Heart left ventricle (tissue), 16 donors: ENCODE data around the gene STK24. TPM values are rescaled to one million over a fixed set of nuclear protein-coding genes. Genes with fewer than 3 reads are reported as not detected.
A peak's percentile ranks its signal among the peaks of the same experiment; 100 is the strongest.

Source experiments
- ATAC-seq, 4 donors: fragments of 200-7000 bp; cut with Tn5 transposase; one replicate each; pipeline ENCODE4 v1.9.1; 2020 to 2022; ENCODE audit warnings: moderate library complexity in 4 of 4, mild to moderate bottlenecking in 3 of 4, moderate number of reproducible peaks in 1 of 4
- DNase-seq, 5 donors: peaks; one replicate each; pipeline ENCODE4 v3.0.0-alpha.2; 2020
- H3K27ac ChIP-seq, 12 donors: fragments of 200-600 bp; sonication (generic) in 4 of 12; one replicate each; pipeline versions ENCODE4 v1.5.0 to v1.8.0; 2016 to 2022; ENCODE audit warnings: mild to moderate bottlenecking in 2 of 12
- H3K27me3 ChIP-seq, 9 donors: fragments of 200-600 bp; sonication (generic) in 2 of 9; one replicate each; pipeline versions ENCODE4 v1.5.1 to v1.8.0; 2016 to 2022; ENCODE audit warnings: mild to moderate bottlenecking in 3 of 9
- H3K36me3 ChIP-seq, 9 donors: fragments of 200-600 bp; sonication (generic) in 2 of 9; one replicate each; pipeline versions ENCODE4 v1.5.0 to v1.8.0; 2018 to 2022; ENCODE audit warnings: mild to moderate bottlenecking in 2 of 9
- H3K4me1 ChIP-seq, 12 donors: fragments of 200-600 bp; sonication (generic) in 4 of 12; one replicate each; pipeline versions ENCODE4 v1.5.0 to v1.8.0; 2016 to 2022; ENCODE audit warnings: mild to moderate bottlenecking in 3 of 12
- H3K4me3 ChIP-seq, 12 donors: fragments of 200-600 bp; sonication (generic) in 4 of 12; one replicate each; pipeline versions ENCODE4 v1.5.0 to v1.8.0; 2017 to 2022; ENCODE audit warnings: mild to moderate bottlenecking in 9 of 12, moderate library complexity in 4 of 12
- H3K9me3 ChIP-seq, 12 donors: fragments of 200-600 bp; sonication (generic) in 4 of 12; one replicate each; pipeline versions ENCODE4 v1.5.0 to v1.8.0; 2016 to 2022; ENCODE audit warnings: mild to moderate bottlenecking in 1 of 12
- POLR2A ChIP-seq, 2 donors: fragments of 450-650 bp; IDR thresholded peaks; one replicate each; pipeline ENCODE4 v1.6.1; 2017; ENCODE audit warnings: antibody characterized with exemption in 2 of 2, mild to moderate bottlenecking in 2 of 2, moderate library complexity in 2 of 2
- WGBS, 4 donors: extraction: QIAGEN DNeasy Blood & Tissue Kit in 2 of 4; methylation state at CpG; one replicate each; pipeline versions ENCODE4 v1.1.5 to v1.1.7; 2013 to 2018; 5-methylcytosine and 5-hydroxymethylcytosine counted together
- intact Hi-C, 10 donors: fragments of 100-400 bp; cut with DNase I; formaldehyde crosslinking; loops; one replicate each; pipeline versions ENCODE4 v1.11.1 to v1.14.2; 2022
- polyA plus RNA-seq, 2 donors: library from polyadenylated mRNA; stranded (reverse); fragments of 200-250 nt; gene quantifications; one replicate each; pipeline ENCODE4 v1.2.3, GENCODE V29; 2013
- total RNA-seq, 9 donors: library from RNA; depleted of rRNA in 2 of 9; stranded (reverse); fragments of >200 nt in 2 of 9; fragmentation: NEBNext Ultra II Directional in 3 of 9; extraction: Animal tissue kit (Norgen Biotek cat#: 25700) in 3 of 9; gene quantifications; one replicate each; pipeline versions ENCODE4 v1.1.0 to v1.2.4, GENCODE V29; 2016 to 2023
- TF ChIP-seq, protein P1 (sequence below), 12 donors: fragments of 200-600 bp; sonication (generic) in 4 of 12; IDR thresholded peaks; one replicate each; pipeline versions ENCODE4 v1.5.0 to v1.8.0; 2018 to 2022; ENCODE audit warnings: antibody characterized with exemption in 12 of 12, mild to moderate bottlenecking in 5 of 12
- donor health status: ischemic (EF 13 %, LVEDD 7.1; RV severe dilation, severe dysfunction).
- donor health status: healthy with polysubstance abuse.
- donor health status: DM: no; HTN: yes; CAD: no.
- donor health status: DM: no; HTN: no; CAD: no.
- donor health status: ischemic (EF 25% LVEDD 6.9; RV normal size, moderate dysfunction).
- donor health status: ischemic (EF 25% LVEDD 5.7; RV mildly dilated, moderate dysfunction).
- donor health status: healthy.
- donor health status: DM: yes; HTN: yes; CAD: no.
- donor health status: ischemic (EF 35%, LVEDD 5.7; RV mildly dilated, moderate dysfunction).
- donor health status: nonischemic (EF 11% LVEDD 7.7; RV severe dilation, severe dysfunction).
- donor health status: DM: yes; HTN: yes; CAD: no.
- donor health status: PGD.
- donor health status: ischemic (EF 29% LVEDD 5.4; RV normal size, mild dysfunction).
- donor health status: nonischemic (EF 23%, LVEDD 6.1; RV moderate dilation, normal function).

STK24 gene
- total and polyA plus RNA-seq, 11 donors = 26.6 to 82.6 (median 59.6) TPM

- Histone ChIP-seq H3K4me1 (peaks cover 25 to 97% (median 85%) of the 10 kb centered on the region in 12 donors), H3K36me3 (no peaks in the 10 kb centered on the region), H3K27ac (peak overlapping the region in 1 of 12 donors; percentile 77), H3K4me3 (no peak overlapping the region), H3K27me3 (no peaks in the 10 kb centered on the region), H3K9me3 (no peaks in the 10 kb centered on the region)
- ATAC-seq (no peak), DNase-seq (no peak)
- 92 to 98% (median 96%) methylated on average over 2 of the region's 2 CpGs for WGBS, 4 donors
- intact Hi-C loops = loop anchor here in 4 of 10 donors (5.0 to 10.0 kb wide), 3 partner anchors 62 to 72 kb away; partner anchors contain the start of gene STK24 (in 3 of the 4)
- no peak for TF ChIP-seq POLR2A (IDR thresholded peaks at IDR 0.05)
- TF ChIP-seq, protein P1, sequence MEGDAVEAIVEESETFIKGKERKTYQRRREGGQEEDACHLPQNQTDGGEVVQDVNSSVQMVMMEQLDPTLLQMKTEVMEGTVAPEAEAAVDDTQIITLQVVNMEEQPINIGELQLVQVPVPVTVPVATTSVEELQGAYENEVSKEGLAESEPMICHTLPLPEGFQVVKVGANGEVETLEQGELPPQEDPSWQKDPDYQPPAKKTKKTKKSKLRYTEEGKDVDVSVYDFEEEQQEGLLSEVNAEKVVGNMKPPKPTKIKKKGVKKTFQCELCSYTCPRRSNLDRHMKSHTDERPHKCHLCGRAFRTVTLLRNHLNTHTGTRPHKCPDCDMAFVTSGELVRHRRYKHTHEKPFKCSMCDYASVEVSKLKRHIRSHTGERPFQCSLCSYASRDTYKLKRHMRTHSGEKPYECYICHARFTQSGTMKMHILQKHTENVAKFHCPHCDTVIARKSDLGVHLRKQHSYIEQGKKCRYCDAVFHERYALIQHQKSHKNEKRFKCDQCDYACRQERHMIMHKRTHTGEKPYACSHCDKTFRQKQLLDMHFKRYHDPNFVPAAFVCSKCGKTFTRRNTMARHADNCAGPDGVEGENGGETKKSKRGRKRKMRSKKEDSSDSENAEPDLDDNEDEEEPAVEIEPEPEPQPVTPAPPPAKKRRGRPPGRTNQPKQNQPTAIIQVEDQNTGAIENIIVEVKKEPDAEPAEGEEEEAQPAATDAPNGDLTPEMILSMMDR (IDR thresholded peaks at IDR 0.05) = no peak
Measured at GRCh38 chr13:98505217-98505616, 71.7 kb downstream of the STK24 start.

DNA sequence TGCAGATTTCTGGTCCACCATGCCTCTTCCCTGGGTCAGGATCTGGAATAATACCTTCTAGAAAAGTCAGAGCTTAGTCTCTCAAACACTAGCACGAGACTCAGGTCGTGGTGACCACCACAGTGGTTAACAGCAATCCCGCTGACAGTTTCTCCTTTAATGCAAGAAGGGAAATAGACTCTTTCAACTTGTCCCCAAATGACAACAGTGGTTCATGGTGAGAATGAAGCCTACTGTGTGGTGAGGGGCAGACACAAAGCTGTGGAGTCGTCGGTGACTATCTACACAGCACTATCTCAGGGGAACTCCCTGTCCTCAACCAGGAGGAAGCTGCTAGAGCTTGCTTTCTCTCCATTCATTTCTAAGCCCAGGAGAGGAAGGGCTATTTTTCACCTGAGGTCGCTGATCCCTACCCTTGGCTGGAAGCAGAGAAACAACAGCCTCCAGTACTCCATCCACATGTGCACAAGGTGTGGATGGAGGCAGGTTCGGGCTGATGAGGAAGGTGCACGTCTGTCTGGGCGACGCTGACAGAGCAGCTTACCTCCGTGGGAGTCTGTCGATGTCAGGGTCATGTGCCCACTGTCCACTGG lies 72.4 kb downstream of the STK24 start:
- H3K27me3 ChIP-seq = no peaks in the 10 kb centered on the region
- H3K4me1 ChIP-seq = peaks cover 25 to 95% (median 79%) of the 10 kb centered on the region in 12 donors
- peak overlapping the region in 1 of 12 donors; percentile 8 for H3K4me3 ChIP-seq
- DNase-seq = no peak
- peaks cover 0 to 6% (median 0%) of the 10 kb centered on the region in 9 donors for H3K36me3 ChIP-seq
- 71 to 77% (median 76%) methylated on average over 12 of the region's 12 CpGs for WGBS, 4 donors
- intact Hi-C loops = loop anchor here in 2 of 10 donors (5.0 to 10.0 kb wide), 2 partner anchors 63 to 70 kb away; partner anchors contain the start of gene STK24 (in 1 of the 2)
- TF ChIP-seq, protein P1 (IDR thresholded peaks at IDR 0.05) = no peak
- no peak for TF ChIP-seq POLR2A (IDR thresholded peaks at IDR 0.05)
- no peaks in the 10 kb centered on the region for H3K9me3 ChIP-seq
- H3K27ac ChIP-seq = peak overlapping the region in 9 of 12 donors; percentile 39 to 84 (median 65)
- ATAC-seq = no peak

DNA sequence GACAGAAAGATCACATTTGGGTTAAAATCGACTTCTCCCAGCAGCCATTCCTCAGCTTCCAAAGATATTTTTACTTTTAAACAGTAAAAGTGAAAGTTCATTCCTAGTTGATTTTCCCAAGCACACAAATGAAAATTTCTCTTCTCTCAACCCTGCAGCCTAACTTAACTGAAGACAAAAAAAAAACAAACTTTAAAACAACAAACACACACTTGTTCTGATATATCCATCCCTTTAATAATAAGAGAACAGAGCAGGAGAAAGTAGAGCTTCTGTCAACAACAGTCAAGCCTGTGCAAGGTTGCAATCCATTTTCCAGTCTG lies 72.9 kb downstream of the STK24 start:
- WGBS, 4 donors = 38 to 56% (median 47%) methylated on average over 1 of the region's 1 CpG
- intact Hi-C loops = loop anchor here in 2 of 10 donors (5.0 to 10.0 kb wide), 2 partner anchors 63 to 71 kb away; partner anchors contain the start of gene STK24 (in 1 of the 2)
- peaks cover 25 to 90% (median 74%) of the 10 kb centered on the region in 12 donors for H3K4me1 ChIP-seq

More for the DNA sequence above, 72.9 kb downstream of the STK24 start:
- H3K4me3 ChIP-seq = peak overlapping the region in 1 of 12 donors; percentile 8
- ATAC-seq (no peak), DNase-seq (no peak)
- H3K36me3 ChIP-seq = peaks cover 0 to 11% (median 0%) of the 10 kb centered on the region in 9 donors
- no peaks in the 10 kb centered on the region for H3K9me3 ChIP-seq
- no peaks in the 10 kb centered on the region for H3K27me3 ChIP-seq
- TF ChIP-seq POLR2A (IDR thresholded peaks at IDR 0.05) = no peak
- TF ChIP-seq, protein P1 (IDR thresholded peaks at IDR 0.05) = no peak
- H3K27ac ChIP-seq = peak overlapping the region in 11 of 12 donors; percentile 11 to 84 (median 61)
